ENCODE data around the gene TP53INP2.

- TF ChIP-seq, protein P1, sequence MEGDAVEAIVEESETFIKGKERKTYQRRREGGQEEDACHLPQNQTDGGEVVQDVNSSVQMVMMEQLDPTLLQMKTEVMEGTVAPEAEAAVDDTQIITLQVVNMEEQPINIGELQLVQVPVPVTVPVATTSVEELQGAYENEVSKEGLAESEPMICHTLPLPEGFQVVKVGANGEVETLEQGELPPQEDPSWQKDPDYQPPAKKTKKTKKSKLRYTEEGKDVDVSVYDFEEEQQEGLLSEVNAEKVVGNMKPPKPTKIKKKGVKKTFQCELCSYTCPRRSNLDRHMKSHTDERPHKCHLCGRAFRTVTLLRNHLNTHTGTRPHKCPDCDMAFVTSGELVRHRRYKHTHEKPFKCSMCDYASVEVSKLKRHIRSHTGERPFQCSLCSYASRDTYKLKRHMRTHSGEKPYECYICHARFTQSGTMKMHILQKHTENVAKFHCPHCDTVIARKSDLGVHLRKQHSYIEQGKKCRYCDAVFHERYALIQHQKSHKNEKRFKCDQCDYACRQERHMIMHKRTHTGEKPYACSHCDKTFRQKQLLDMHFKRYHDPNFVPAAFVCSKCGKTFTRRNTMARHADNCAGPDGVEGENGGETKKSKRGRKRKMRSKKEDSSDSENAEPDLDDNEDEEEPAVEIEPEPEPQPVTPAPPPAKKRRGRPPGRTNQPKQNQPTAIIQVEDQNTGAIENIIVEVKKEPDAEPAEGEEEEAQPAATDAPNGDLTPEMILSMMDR (IDR thresholded peaks at IDR 0.05) = no peak
- no peak for TF ChIP-seq POLR2A (IDR thresholded peaks at IDR 0.05)
These were observed 858 bp downstream of the TP53INP2 start for GRCh38 chr20:34705008-34705396.
